Activated naive CD4-positive, alpha-beta T cell treated with anti-CD3 and anti-CD28 coated beads for 36 hours (primary cell): ENCODE measurements around the gene CALM1. TPM values are rescaled to one million over a fixed set of nuclear protein-coding genes. Genes with fewer than 3 reads are reported as not detected.
"Not testable (repeated sequence)": the region's sequence is repeated elsewhere in the genome, so short reads cannot be mapped to it uniquely, and the experiment has no call there.

Source experiments
- CTCF ChIA-PET: fragments of 350-600 bp; sonication (Branson Sonifier 250); formaldehyde crosslinking; loops from one replicate; lab custom pipeline; 2021; ENCODE audit warnings: antibody characterized with exemption; lab: Charles Lee
- DNase-seq: peaks from one replicate; pipeline ENCODE4 v3.0.0-alpha.2; 2020
- H3K27ac Mint-ChIP-seq: one replicate; pipeline ENCODE4 v1.8.0; 2021; ENCODE audit warnings: mild to moderate bottlenecking, mixed read lengths
- H3K27me3 Mint-ChIP-seq: one replicate; pipeline ENCODE4 v1.8.0; 2021; ENCODE audit warnings: low read depth, mixed read lengths
- H3K36me3 Mint-ChIP-seq: one replicate; pipeline ENCODE4 v1.8.0; 2021; ENCODE audit warnings: low read depth, mixed read lengths
- H3K4me1 Mint-ChIP-seq: one replicate; pipeline ENCODE4 v1.8.0; 2021; ENCODE audit warnings: low read depth, mixed read lengths
- H3K4me3 Mint-ChIP-seq: one replicate; pipeline ENCODE4 v1.8.0; 2021; ENCODE audit warnings: mild to moderate bottlenecking, moderate library complexity, mixed read lengths
- H3K9me3 Mint-ChIP-seq: one replicate; pipeline ENCODE4 v1.8.0; 2021; ENCODE audit warnings: mixed read lengths
- intact Hi-C: fragments of 100-400 bp; cut with micrococcal nuclease; formaldehyde crosslinking; loops from one replicate; pipeline ENCODE4 v1.15.1; 2023
- total RNA-seq, 2 experiments: library from RNA; stranded (reverse); gene quantifications; one replicate each; pipeline ENCODE4 v1.2.3, GENCODE V29; 2021

CALM1 gene
- total RNA-seq, 2 experiments from 2014 or later: 404 to 409 TPM

- DNase-seq: no peak
- Mint-ChIP-seq H3K27me3 (no peaks in the 10 kb centered on the region), H3K4me3 (no peak overlapping the region), H3K9me3 (no peaks in the 10 kb centered on the region), H3K36me3 (no peaks in the 10 kb centered on the region), H3K27ac (peak overlapping the region; percentile 7), H3K4me1 (peaks cover 36% of the 10 kb centered on the region)
- intact Hi-C loops: loop anchor here (10.0 kb wide), 1 partner anchor 662 kb away; no protein-coding TSS in a partner anchor
- CTCF ChIA-PET: interaction anchor here (0.6 to 2.2 kb wide), 4 partner anchors 10 to 77 kb away, joined by 4 to 8 read pairs (median 5); no protein-coding TSS in a partner anchor
Measured at GRCh38 chr14:90386321-90386720, 10.5 kb upstream of the CALM1 start.

- Mint-ChIP-seq H3K9me3 (no peaks in the 10 kb centered on the region), H3K27me3 (no peaks in the 10 kb centered on the region), H3K27ac (no peak overlapping the region), H3K4me3 (no peak overlapping the region), H3K36me3 (no peaks in the 10 kb centered on the region), H3K4me1 (peaks cover 36% of the 10 kb centered on the region)
- intact Hi-C loops: loop anchor here (10.0 kb wide), 1 partner anchor 662 kb away; no protein-coding TSS in a partner anchor
- CTCF ChIA-PET: interaction anchor here (0.6 kb wide), 1 partner anchor 78 kb away, joined by 4 read pairs; no protein-coding TSS in a partner anchor
- DNase-seq: no peak
Measured at GRCh38 chr14:90387206-90387760, 9.5 kb upstream of the CALM1 start.

GRCh38 chr14:90388437-90388836 is 8.4 kb upstream of the CALM1 start:
- no peak overlapping the region for H3K4me3 Mint-ChIP-seq
- intact Hi-C loops: loop anchor here (10.0 kb wide), 1 partner anchor 664 kb away; no protein-coding TSS in a partner anchor
- H3K27me3 Mint-ChIP-seq: no peaks in the 10 kb centered on the region
- no peaks in the 10 kb centered on the region for H3K9me3 Mint-ChIP-seq
- H3K4me1 Mint-ChIP-seq: peaks cover 36% of the 10 kb centered on the region
- no peaks in the 10 kb centered on the region for H3K36me3 Mint-ChIP-seq
- peak; percentile 39 for DNase-seq
- CTCF ChIA-PET: interaction anchor here (0.6 to 2.2 kb wide), 2 partner anchors 11 to 14 kb away, joined by 6 to 7 read pairs; no protein-coding TSS in a partner anchor
- no peak overlapping the region for H3K27ac Mint-ChIP-seq

GRCh38 chr14:90388982-90389381 is 7.8 kb upstream of the CALM1 start:
- no peaks in the 10 kb centered on the region for H3K36me3 Mint-ChIP-seq
- DNase-seq: peak; percentile 38
- H3K9me3 Mint-ChIP-seq: no peaks in the 10 kb centered on the region
- intact Hi-C loops: loop anchor here (10.0 kb wide), 1 partner anchor 664 kb away; no protein-coding TSS in a partner anchor
- CTCF ChIA-PET: interaction anchor here (0.6 to 2.2 kb wide), 2 partner anchors 11 to 14 kb away, joined by 6 to 7 read pairs; no protein-coding TSS in a partner anchor
- H3K4me3 Mint-ChIP-seq: no peak overlapping the region
- H3K4me1 Mint-ChIP-seq: peaks cover 36% of the 10 kb centered on the region
- no peaks in the 10 kb centered on the region for H3K27me3 Mint-ChIP-seq
- no peak overlapping the region for H3K27ac Mint-ChIP-seq

GRCh38 chr14:90393966-90394365 is 2.9 kb upstream of the CALM1 start:
- Mint-ChIP-seq H3K27ac (no peak overlapping the region), H3K4me3 (no peak overlapping the region), H3K4me1 (peaks cover 13% of the 10 kb centered on the region), H3K9me3 (no peaks in the 10 kb centered on the region), H3K27me3 (no peaks in the 10 kb centered on the region), H3K36me3 (peaks cover 4% of the 10 kb centered on the region)
- CTCF ChIA-PET: interaction anchor here (0.6 kb wide), 1 partner anchor 897 kb away, joined by 3 read pairs; no protein-coding TSS in a partner anchor
- intact Hi-C loops: no loop called here
- no peak for DNase-seq

GRCh38 chr14:90394782-90395181 is 2.0 kb upstream of the CALM1 start:
- CTCF ChIA-PET: interaction anchor here (0.6 to 1.7 kb wide), 2 partner anchors 11 to 896 kb away, joined by 3 to 5 read pairs; no protein-coding TSS in a partner anchor
- intact Hi-C loops: loop anchor here (5.0 kb wide), 3 partner anchors 772 to 853 kb away; no protein-coding TSS in a partner anchor
- H3K9me3 Mint-ChIP-seq, H3K36me3 Mint-ChIP-seq, H3K4me3 Mint-ChIP-seq, DNase-seq, H3K27ac Mint-ChIP-seq, H3K27me3 Mint-ChIP-seq: not testable (repeated sequence)
- peaks cover 13% of the 10 kb centered on the region for H3K4me1 Mint-ChIP-seq

GRCh38 chr14:90397425-90398314 is 841 bp downstream of the CALM1 start:
- CTCF ChIA-PET: interaction anchor here (0.7 to 0.8 kb wide), 2 partner anchors 14 to 146 kb away, joined by 3 to 7 read pairs; no protein-coding TSS in a partner anchor
- Mint-ChIP-seq H3K36me3 (peaks cover 32% of the 10 kb centered on the region), H3K4me1 (peaks cover 41% of the 10 kb centered on the region), H3K9me3 (no peaks in the 10 kb centered on the region), H3K27me3 (no peaks in the 10 kb centered on the region), H3K27ac (peak overlapping the region; percentile 87), H3K4me3 (peak overlapping the region; percentile 96)
- peak; percentile 67 for DNase-seq
- intact Hi-C loops: loop anchor here (1.0 to 5.0 kb wide), 9 partner anchors 55 to 850 kb away; partner anchors contain the start of gene PSMC1

- Mint-ChIP-seq H3K27ac (peak overlapping the region; percentile 97), H3K27me3 (no peaks in the 10 kb centered on the region), H3K4me3 (peak overlapping the region; percentile 96), H3K9me3 (no peaks in the 10 kb centered on the region), H3K4me1 (peaks cover 47% of the 10 kb centered on the region), H3K36me3 (peaks cover 39% of the 10 kb centered on the region)
- DNase-seq: peak; percentile 72
- CTCF ChIA-PET: interaction anchor here (0.7 to 2.4 kb wide), 4 partner anchors 10 to 122 kb away, joined by 3 to 16 read pairs (median 5); no protein-coding TSS in a partner anchor
- intact Hi-C loops: loop anchor here (1.0 to 5.0 kb wide), 7 partner anchors 54 to 849 kb away; partner anchors contain the start of gene PSMC1
Measured at GRCh38 chr14:90398315-90398839, 1.5 kb downstream of the CALM1 start.

GRCh38 chr14:90398841-90399540 is 2.2 kb downstream of the CALM1 start:
- Mint-ChIP-seq H3K27ac (peak overlapping the region; percentile 97), H3K36me3 (peaks cover 44% of the 10 kb centered on the region), H3K4me1 (peaks cover 48% of the 10 kb centered on the region), H3K27me3 (no peaks in the 10 kb centered on the region), H3K9me3 (no peaks in the 10 kb centered on the region), H3K4me3 (peak overlapping the region; percentile 96)
- DNase-seq: no peak
- intact Hi-C loops: loop anchor here (1.0 to 5.0 kb wide), 12 partner anchors 54 to 848 kb away; partner anchors contain the start of gene PSMC1
- CTCF ChIA-PET: interaction anchor here (0.7 to 2.4 kb wide), 15 partner anchors 10 to 360 kb away, joined by 3 to 17 read pairs (median 4); no protein-coding TSS in a partner anchor

GRCh38 chr14:90399541-90400444 is 3.0 kb downstream of the CALM1 start:
- intact Hi-C loops: loop anchor here (1.0 to 5.0 kb wide), 10 partner anchors 53 to 848 kb away; partner anchors contain the start of gene PSMC1
- H3K27ac Mint-ChIP-seq: peak overlapping the region; percentile 97
- no peaks in the 10 kb centered on the region for H3K27me3 Mint-ChIP-seq
- H3K4me3 Mint-ChIP-seq: peak overlapping the region; percentile 96
- H3K36me3 Mint-ChIP-seq: peaks cover 50% of the 10 kb centered on the region
- H3K9me3 Mint-ChIP-seq: no peaks in the 10 kb centered on the region
- H3K4me1 Mint-ChIP-seq: peaks cover 52% of the 10 kb centered on the region
- DNase-seq: peak; percentile 93
- CTCF ChIA-PET: interaction anchor here (0.6 to 2.4 kb wide), 21 partner anchors 9 to 359 kb away, joined by 3 to 17 read pairs (median 4); no protein-coding TSS in a partner anchor
